ENCODE results near the gene CTIF.

Gene CTIF

GRCh38 chr18:48904091-48904490, 365.3 kb downstream of the CTIF start:
- no peak overlapping the region for H3K4me3 ChIP-seq (ENCODE audit: low read length)
- no peak for DNase-seq (ENCODE audit: low read depth)
- no peak for TF ChIP-seq CTCF (IDR thresholded peaks at IDR 0.05; ENCODE audit: insufficient read depth, low read depth, low read length, missing control alignments)

GRCh38 chr18:48904847-48905394, 366.1 kb downstream of the CTIF start:
- no peak overlapping the region for H3K4me3 ChIP-seq (ENCODE audit: low read length)
- no peak for TF ChIP-seq CTCF (IDR thresholded peaks at IDR 0.05; ENCODE audit: insufficient read depth, low read depth, low read length, missing control alignments)
- no peak for DNase-seq (ENCODE audit: low read depth)

GRCh38 chr18:48905513-48905912, 366.7 kb downstream of the CTIF start:
- peak; percentile 70 for DNase-seq (ENCODE audit: low read depth)
- no peak overlapping the region for H3K4me3 ChIP-seq (ENCODE audit: low read length)
- no peak for TF ChIP-seq CTCF (IDR thresholded peaks at IDR 0.05; ENCODE audit: insufficient read depth, low read depth, low read length, missing control alignments)

DNA sequence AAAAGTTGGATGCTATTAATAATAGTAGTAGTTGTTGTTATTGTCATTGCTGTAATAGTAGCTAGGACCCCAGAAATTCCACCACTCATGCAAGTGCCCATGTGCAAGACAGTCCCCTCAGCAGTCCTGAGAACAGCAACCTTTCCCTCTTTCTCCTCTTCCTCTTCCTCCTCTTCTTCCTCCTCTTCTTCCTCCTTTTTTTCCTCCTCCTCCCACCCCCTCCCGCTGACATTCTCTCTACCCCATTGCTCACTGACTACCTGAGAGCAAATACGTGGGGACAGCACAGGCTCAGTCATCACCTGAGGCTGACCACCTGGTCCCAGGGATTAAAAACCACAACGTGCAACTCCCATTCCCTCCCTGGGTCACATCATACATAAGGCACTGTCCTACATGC, 370.1 kb downstream of the CTIF start:
- TF ChIP-seq CTCF (IDR thresholded peaks at IDR 0.05; ENCODE audit: insufficient read depth, low read depth, low read length, missing control alignments), result no peak
- DNase-seq (ENCODE audit: low read depth), result no peak

DNA sequence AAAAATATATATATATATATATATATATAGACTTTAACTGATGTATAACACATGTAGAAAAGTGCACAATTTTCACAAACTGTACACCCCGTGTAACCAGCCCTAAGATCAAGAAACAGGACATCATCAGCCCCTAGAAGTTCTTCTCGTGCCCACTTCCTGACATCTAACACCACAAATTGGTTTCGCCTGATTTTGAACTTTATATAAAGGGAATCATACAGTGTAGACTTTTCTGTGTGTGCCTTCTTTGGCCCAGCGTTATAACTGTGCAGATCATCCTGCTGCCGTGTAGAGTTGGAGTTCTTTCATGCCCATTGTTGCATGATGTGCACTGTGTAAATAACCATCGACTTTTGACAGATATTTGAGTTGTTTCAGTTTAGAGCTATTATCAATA, 370.9 kb downstream of the CTIF start:
- H3K4me3 ChIP-seq (ENCODE audit: low read length), result no peak overlapping the region
- DNase-seq (ENCODE audit: low read depth), result no peak
- TF ChIP-seq CTCF (IDR thresholded peaks at IDR 0.05; ENCODE audit: insufficient read depth, low read depth, low read length, missing control alignments), result no peak

More for the DNA sequence above, 370.1 kb downstream of the CTIF start:
- H3K4me3 ChIP-seq (ENCODE audit: low read length), result no peak overlapping the region

- DNase-seq (ENCODE audit: low read depth), result no peak
- H3K4me3 ChIP-seq (ENCODE audit: low read length), result no peak overlapping the region
- no peak for TF ChIP-seq CTCF (IDR thresholded peaks at IDR 0.05; ENCODE audit: insufficient read depth, low read depth, low read length, missing control alignments)
Measured at GRCh38 chr18:48910972-48911545, 372.2 kb downstream of the CTIF start.
